ENCODE measurements around the gene RHO. TPM values are rescaled to one million over a fixed set of nuclear protein-coding genes. Genes with fewer than 3 reads are reported as not detected.

RHO gene
- total RNA-seq, 1 experiment from 2014 or later, result not detected

- POLR2A ChIA-PET, result no interaction called here
- H3K4me3 ChIP-seq (replicated peaks in 1 of 2; ENCODE audit: low read depth in 1 of 2, low read length in 2 of 2), result no peak overlapping the region
- no peaks in the 10 kb centered on the region for H3K9me2 ChIP-seq (ENCODE audit: insufficient read depth)
- no peak overlapping the region for H3K4me2 ChIP-seq (ENCODE audit: low read length)
- no peak overlapping the region for H3K9ac ChIP-seq (ENCODE audit: low read length)
- intact Hi-C loops (cut with micrococcal nuclease), result no loop called here
- DNase-seq (ENCODE audit: low read depth, low spot score) (no peak), ATAC-seq (no peak)
- no peak overlapping the region for H2AFZ ChIP-seq (ENCODE audit: low read depth, low read length, poor library complexity, severe bottlenecking)
- RAD21 ChIA-PET (ENCODE audit: low non-redundant PET in 1 of 2, low total read pairs in 2 of 2, uncharacterized antibody in 2 of 2, unreplicated experiment in 2 of 2), result no interaction called here
- H3K27ac ChIP-seq (ENCODE audit: low read depth, low read length), result no peak overlapping the region
- BruUV-seq (replicated peaks), result no TSS peak
- no peaks in the 10 kb centered on the region for H3K79me2 ChIP-seq (ENCODE audit: insufficient read depth, low read length)
- H3K9me3 ChIP-seq (ENCODE audit: control insufficient read depth in 1 of 2, insufficient read depth in 1 of 2, low read depth in 1 of 2, low read length in 2 of 2), result no peaks in the 10 kb centered on the region
- no peak for TF ChIP-seq ZNF274 (IDR thresholded peaks at IDR 0.05; ENCODE audit: low read depth, low read length)
- TF ChIP-seq SRF (IDR thresholded peaks at IDR 0.05; ENCODE audit: low read depth), result no peak
- TF ChIP-seq ELF1 (IDR thresholded peaks at IDR 0.05; ENCODE audit: borderline replicate concordance, low read depth), result no peak
- TF ChIP-seq POLR2AphosphoS5 (IDR thresholded peaks at IDR 0.05; ENCODE audit: low read depth, low read length), result no peak
- TF ChIP-seq FOSL1 (IDR thresholded peaks at IDR 0.05; ENCODE audit: low read depth), result no peak
- TF ChIP-seq YY1 (IDR thresholded peaks at IDR 0.05; ENCODE audit: extremely low read depth, insufficient replicate concordance, low read depth, low read length), result no peak
- no peaks in the 10 kb centered on the region for H3K27me3 ChIP-seq (ENCODE audit: insufficient read depth, low read length)
- CTCF ChIA-PET, result no interaction called here
- no peaks in the 10 kb centered on the region for H3K4me1 ChIP-seq (ENCODE audit: control insufficient read depth in 1 of 2, insufficient read depth in 2 of 2, low read length in 2 of 2)
- no peaks in the 10 kb centered on the region; a peak in 1 of 4 replicates for H3K36me3 ChIP-seq (ENCODE audit: control insufficient read depth in 1 of 2, insufficient read depth in 2 of 2, low read length in 2 of 2)
- H4K20me1 ChIP-seq (ENCODE audit: insufficient read depth), result no peaks in the 10 kb centered on the region
Measured at GRCh38 chr3:129557548-129557894, 29.1 kb downstream of the RHO start.

- no peak overlapping the region for H3K4me2 ChIP-seq (ENCODE audit: low read length)
- no peak overlapping the region for H2AFZ ChIP-seq (ENCODE audit: low read depth, low read length, poor library complexity, severe bottlenecking)
- H3K27me3 ChIP-seq (ENCODE audit: insufficient read depth, low read length), result no peaks in the 10 kb centered on the region
- DNase-seq (ENCODE audit: low read depth, low spot score) (no peak), ATAC-seq (no peak)
- H3K36me3 ChIP-seq (ENCODE audit: control insufficient read depth in 1 of 2, insufficient read depth in 2 of 2, low read length in 2 of 2), result no peaks in the 10 kb centered on the region; a peak in 1 of 4 replicates
- H3K27ac ChIP-seq (ENCODE audit: low read depth, low read length), result no peak overlapping the region
- ChIA-PET RAD21 (ENCODE audit: low non-redundant PET in 1 of 2, low total read pairs in 2 of 2, uncharacterized antibody in 2 of 2, unreplicated experiment in 2 of 2) (no interaction called here), CTCF (no interaction called here), POLR2A (no interaction called here)
- H3K4me1 ChIP-seq (ENCODE audit: control insufficient read depth in 1 of 2, insufficient read depth in 2 of 2, low read length in 2 of 2), result no peaks in the 10 kb centered on the region
- H3K79me2 ChIP-seq (ENCODE audit: insufficient read depth, low read length), result no peaks in the 10 kb centered on the region
- TF ChIP-seq EGR1 (IDR thresholded peaks at IDR 0.05; ENCODE audit: low read depth) (no peak), JUND (IDR thresholded peaks at IDR 0.05) (no peak), ZFX (IDR thresholded peaks at IDR 0.05) (no peak), SIN3A (IDR thresholded peaks at IDR 0.05; ENCODE audit: low read depth) (no peak), EZH2 (IDR thresholded peaks at IDR 0.05) (no peak)
- H3K9me3 ChIP-seq (ENCODE audit: control insufficient read depth in 1 of 2, insufficient read depth in 1 of 2, low read depth in 1 of 2, low read length in 2 of 2), result no peaks in the 10 kb centered on the region
- intact Hi-C loops (cut with micrococcal nuclease), result no loop called here
- no TSS peak for BruUV-seq (replicated peaks)
- H3K4me3 ChIP-seq (replicated peaks in 1 of 2; ENCODE audit: low read depth in 1 of 2, low read length in 2 of 2), result no peak overlapping the region
- no peak overlapping the region for H3K9ac ChIP-seq (ENCODE audit: low read length)
- no peaks in the 10 kb centered on the region for H3K9me2 ChIP-seq (ENCODE audit: insufficient read depth)
- no peaks in the 10 kb centered on the region for H4K20me1 ChIP-seq (ENCODE audit: insufficient read depth)
Measured at GRCh38 chr3:129558081-129558771, 29.8 kb downstream of the RHO start.

All from HCT116 (cell line).